Mesenchymal stem cell (in vitro differentiated cells and primary cell): Measurements from ENCODE around the gene CPT1C.

Experiments
- DNase-seq: peaks from one replicate; pipeline ENCODE4 v3.0.0-alpha.2; 2013
- H2AFZ ChIP-seq: one replicate; pipeline ENCODE4 v1.6.1; 2013; ENCODE audit warnings: low read depth, mild to moderate bottlenecking, control low read depth, inconsistent platforms, low read length, moderate library complexity
- H2AK5ac ChIP-seq: 2 replicates; pipeline ENCODE4 v1.6.1; 2013; ENCODE audit warnings: low read length, moderate library complexity, mild to moderate bottlenecking, inconsistent platforms; ENCODE audit not compliant: severe bottlenecking
- H2BK120ac ChIP-seq: one replicate; pipeline ENCODE4 v1.6.1; 2013; ENCODE audit warnings: low read depth, mild to moderate bottlenecking, inconsistent platforms, low read length, moderate library complexity
- H2BK12ac ChIP-seq, 2 experiments: one replicate each; pipeline ENCODE4 v1.6.1; 2013; ENCODE audit warnings: inconsistent platforms in 2 of 2, low read length in 2 of 2, mild to moderate bottlenecking in 2 of 2, moderate library complexity in 2 of 2, control low read depth in 1 of 2
- H2BK15ac ChIP-seq: one replicate; pipeline ENCODE4 v1.6.1; 2013; ENCODE audit warnings: mild to moderate bottlenecking, low read depth, inconsistent platforms; ENCODE audit not compliant: poor library complexity, severe bottlenecking
- H2BK5ac ChIP-seq: 2 replicates; pipeline ENCODE4 v1.6.1; 2013; ENCODE audit warnings: low read depth, mild to moderate bottlenecking, low read length, control low read depth, inconsistent platforms; ENCODE audit not compliant: poor library complexity, severe bottlenecking
- H3K14ac ChIP-seq, 2 experiments: one replicate each; pipeline ENCODE4 v1.6.1; 2013; ENCODE audit warnings: inconsistent platforms in 2 of 2, low read length in 2 of 2, control low read depth in 1 of 2, mild to moderate bottlenecking in 1 of 2, moderate library complexity in 1 of 2
- H3K18ac ChIP-seq, 2 experiments: one replicate each; pipeline ENCODE4 v1.6.1; 2013; ENCODE audit warnings: inconsistent platforms in 2 of 2, low read length in 2 of 2, control low read depth in 1 of 2, low read depth in 1 of 2, mild to moderate bottlenecking in 1 of 2
- H3K23ac ChIP-seq, 2 experiments: one replicate each; pipeline ENCODE4 v1.6.1; 2013; ENCODE audit warnings: inconsistent platforms in 2 of 2, low read length in 2 of 2, mild to moderate bottlenecking in 2 of 2, moderate library complexity in 2 of 2, control low read depth in 1 of 2
- H3K27ac ChIP-seq: 2 replicates; pipeline ENCODE4 v1.5.1; 2013; ENCODE audit warnings: mild to moderate bottlenecking, moderate library complexity, low read length, control low read depth, inconsistent platforms; ENCODE audit not compliant: poor library complexity, severe bottlenecking
- H3K27me3 ChIP-seq, 2 experiments: 2 replicates each; pipeline versions ENCODE4 v1.6.1 to v1.7.0; 2013; ENCODE audit warnings: low read length in 2 of 2, mild to moderate bottlenecking in 2 of 2, moderate library complexity in 2 of 2, control low read depth in 1 of 2, inconsistent platforms in 1 of 2; ENCODE audit not compliant: control insufficient read depth in 1 of 2, insufficient read depth in 1 of 2
- H3K36me3 ChIP-seq, 2 experiments: 2 replicates each; pipeline versions ENCODE4 v1.6.1 to v1.7.0; 2013; ENCODE audit warnings: low read length in 2 of 2, control low read depth in 1 of 2, inconsistent platforms in 1 of 2, low read depth in 1 of 2, mild to moderate bottlenecking in 1 of 2; ENCODE audit not compliant: insufficient read depth in 2 of 2, control insufficient read depth in 1 of 2
- H3K4ac ChIP-seq, 2 experiments: one replicate each; pipeline ENCODE4 v1.6.1; 2013; ENCODE audit warnings: inconsistent platforms in 2 of 2, low read length in 2 of 2, mild to moderate bottlenecking in 2 of 2, moderate library complexity in 2 of 2, control low read depth in 1 of 2, low read depth in 1 of 2
- H3K4me1 ChIP-seq: 2 replicates; pipeline ENCODE4 v1.6.1; 2013; ENCODE audit warnings: low read depth, low read length, control low read depth; ENCODE audit not compliant: control insufficient read depth, insufficient read depth
- H3K4me2 ChIP-seq: 2 replicates; pipeline ENCODE4 v1.6.1; 2013; ENCODE audit warnings: low read length, mild to moderate bottlenecking, inconsistent platforms; ENCODE audit not compliant: poor library complexity, severe bottlenecking
- H3K4me3 ChIP-seq, 2 experiments: 2 replicates each; pipeline versions ENCODE4 v1.5.1 to v1.7.0; 2013; ENCODE audit warnings: low read length in 2 of 2, mild to moderate bottlenecking in 2 of 2, control low read depth in 1 of 2, low read depth in 1 of 2; ENCODE audit not compliant: insufficient read depth in 1 of 2
- H3K79me1 ChIP-seq: replicated peaks from 2 replicates; pipeline ENCODE4 v1.6.1; 2013; ENCODE audit warnings: mild to moderate bottlenecking, control low read depth, low read length, inconsistent platforms; ENCODE audit not compliant: poor library complexity, severe bottlenecking
- H3K9ac ChIP-seq: 2 replicates; pipeline ENCODE4 v1.7.0; 2013; ENCODE audit warnings: mild to moderate bottlenecking, low read length, moderate library complexity
- H3K9me3 ChIP-seq: 2 replicates; pipeline ENCODE4 v1.7.0; 2013; ENCODE audit warnings: mild to moderate bottlenecking, low read length; ENCODE audit not compliant: control insufficient read depth
- H4K8ac ChIP-seq: one replicate; pipeline ENCODE4 v1.6.1; 2013; ENCODE audit warnings: inconsistent platforms, mild to moderate bottlenecking, low read length, moderate library complexity
- H4K91ac ChIP-seq: one replicate; pipeline ENCODE4 v1.6.1; 2013; ENCODE audit warnings: mild to moderate bottlenecking, low read length, inconsistent platforms
- WGBS: methylation state at CpG from one replicate; pipeline ENCODE4 v1.1.7; 2013; ENCODE audit warnings: mixed read lengths; 5-methylcytosine and 5-hydroxymethylcytosine counted together

Gene CPT1C

GRCh38 chr19:49643466-49643865 lies 47.5 kb upstream of the CPT1C start:
- WGBS: 85% methylated on average over 2 of the region's 2 CpGs
- H3K9ac ChIP-seq: peak overlapping the region; percentile 100
- H3K18ac ChIP-seq: no peak overlapping the region
- H3K23ac ChIP-seq: no peak overlapping the region
- no peaks in the 10 kb centered on the region for H3K9me3 ChIP-seq
- no peak overlapping the region for H4K91ac ChIP-seq
- H2BK5ac ChIP-seq: no peak overlapping the region
- peaks cover 36% of the 10 kb centered on the region in 2 experiments for H3K36me3 ChIP-seq
- peak overlapping the region; percentile 58 for H3K4me2 ChIP-seq
- no peak overlapping the region for H2BK15ac ChIP-seq
- peaks cover 10% of the 10 kb centered on the region for H3K79me1 ChIP-seq
- peak overlapping the region in 1 of 2 experiments; percentile 100 for H3K4me3 ChIP-seq
- DNase-seq: no peak
- no peaks in the 10 kb centered on the region for H3K27me3 ChIP-seq
- no peak overlapping the region for H3K14ac ChIP-seq
- no peak overlapping the region for H2AK5ac ChIP-seq
- no peak overlapping the region for H3K27ac ChIP-seq
- H2BK12ac ChIP-seq: peak overlapping the region in 1 of 2 experiments; percentile 19
- peaks cover 25% of the 10 kb centered on the region for H3K4me1 ChIP-seq
- H2AFZ ChIP-seq: no peak overlapping the region
- no peak overlapping the region for H4K8ac ChIP-seq
- H3K4ac ChIP-seq: no peak overlapping the region
- no peak overlapping the region for H2BK120ac ChIP-seq

GRCh38 chr19:49645592-49645991 lies 45.3 kb upstream of the CPT1C start:
- H3K4me1 ChIP-seq: peaks cover 18% of the 10 kb centered on the region
- H3K4me3 ChIP-seq: no peak overlapping the region
- no peak overlapping the region for H2BK120ac ChIP-seq
- peaks cover 51 to 52% of the 10 kb centered on the region in 2 experiments for H3K36me3 ChIP-seq
- H3K9me3 ChIP-seq: no peaks in the 10 kb centered on the region
- H3K9ac ChIP-seq: peak overlapping the region; percentile 51
- no peak overlapping the region for H3K23ac ChIP-seq
- no peak overlapping the region for H4K91ac ChIP-seq
- peaks cover 12% of the 10 kb centered on the region for H3K79me1 ChIP-seq
- H4K8ac ChIP-seq: peak overlapping the region; percentile 19
- H3K27ac ChIP-seq: no peak overlapping the region
- H3K4me2 ChIP-seq: no peak overlapping the region
- DNase-seq: no peak
- no peak overlapping the region for H2BK5ac ChIP-seq
- H3K14ac ChIP-seq: no peak overlapping the region
- no peaks in the 10 kb centered on the region for H3K27me3 ChIP-seq
- no peak overlapping the region for H2BK15ac ChIP-seq
- no peak overlapping the region for H2AK5ac ChIP-seq
- H3K4ac ChIP-seq: no peak overlapping the region
- no peak overlapping the region for H3K18ac ChIP-seq
- H2AFZ ChIP-seq: no peak overlapping the region
- 97% methylated on average over 11 of the region's 11 CpGs for WGBS
- no peak overlapping the region for H2BK12ac ChIP-seq

- DNase-seq: no peak
- Histone ChIP-seq H3K36me3 (peaks cover 52 to 55% of the 10 kb centered on the region in 2 experiments), H4K91ac (no peak overlapping the region), H3K79me1 (peaks cover 14% of the 10 kb centered on the region), H2BK5ac (no peak overlapping the region), H2BK15ac (no peak overlapping the region), H3K18ac (no peak overlapping the region), H3K4me3 (no peak overlapping the region), H3K9me3 (no peaks in the 10 kb centered on the region), H3K27me3 (no peaks in the 10 kb centered on the region), H2AK5ac (no peak overlapping the region), H2BK12ac (no peak overlapping the region), H3K23ac (no peak overlapping the region), H3K9ac (no peak overlapping the region), H2BK120ac (no peak overlapping the region), H3K4me2 (no peak overlapping the region), H3K14ac (no peak overlapping the region), H3K4ac (no peak overlapping the region), H3K4me1 (peaks cover 18% of the 10 kb centered on the region), H4K8ac (no peak overlapping the region), H3K27ac (no peak overlapping the region), H2AFZ (no peak overlapping the region)
- WGBS: over 99% methylated on average over 13 of the region's 13 CpGs
Measured at GRCh38 chr19:49645995-49646394, 44.9 kb upstream of the CPT1C start.

- Histone ChIP-seq H3K4ac (no peak overlapping the region), H3K9me3 (no peaks in the 10 kb centered on the region), H3K27me3 (no peaks in the 10 kb centered on the region), H2AK5ac (no peak overlapping the region), H2BK5ac (no peak overlapping the region), H3K9ac (no peak overlapping the region), H2BK12ac (no peak overlapping the region), H3K23ac (no peak overlapping the region), H2BK15ac (no peak overlapping the region), H3K4me2 (no peak overlapping the region), H3K4me1 (peaks cover 18% of the 10 kb centered on the region), H3K36me3 (peaks cover 52 to 61% of the 10 kb centered on the region in 2 experiments), H4K8ac (no peak overlapping the region), H2AFZ (no peak overlapping the region), H3K27ac (no peak overlapping the region), H4K91ac (no peak overlapping the region), H3K79me1 (peaks cover 17% of the 10 kb centered on the region), H2BK120ac (no peak overlapping the region), H3K14ac (no peak overlapping the region), H3K4me3 (no peak overlapping the region), H3K18ac (no peak overlapping the region)
- DNase-seq: no peak
- WGBS: 97% methylated on average over 17 of the region's 17 CpGs
Measured at GRCh38 chr19:49646586-49646985, 44.3 kb upstream of the CPT1C start.
